Measurements from ENCODE around the gene RARG.

- no peak for TF ChIP-seq CTCF (IDR thresholded peaks at IDR 0.05)
- TF ChIP-seq POLR2A (IDR thresholded peaks at IDR 0.05): no peak
Measured at GRCh38 chr12:53223389-53224060, 8.5 kb downstream of the RARG start.

Data from heart left ventricle (tissue), 13 donors.